NCI-H2171 treated with DMSO at 0.1 percent for 48 hours (cell line): ENCODE results near the gene SLK.

ENCODE experiments used
- DNase-seq: peaks from one replicate; lab custom pipeline; 2025; lab: John Stamatoyannopoulos, UW

Gene SLK

DNA sequence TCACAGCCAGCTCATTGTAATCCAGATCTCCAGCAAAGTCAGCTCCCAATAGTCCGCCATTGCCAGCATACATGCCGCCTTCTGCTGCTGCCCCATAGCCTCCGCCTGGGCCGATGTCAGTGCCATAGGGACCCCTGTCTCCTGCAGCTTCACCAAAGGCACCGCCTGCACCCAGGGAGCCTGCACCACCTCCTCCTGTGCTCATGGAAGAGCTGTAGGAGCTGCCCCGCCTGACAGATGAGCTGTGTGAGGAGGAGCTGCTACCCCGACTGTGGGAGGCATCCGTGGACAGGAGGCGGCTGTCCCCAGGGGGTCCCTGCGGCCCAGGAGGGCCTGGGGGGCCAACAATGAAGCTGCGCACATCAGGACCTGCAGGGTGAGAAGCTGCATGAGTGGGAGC is 67.0 kb downstream of the SLK start:
- no peak for DNase-seq

DNA sequence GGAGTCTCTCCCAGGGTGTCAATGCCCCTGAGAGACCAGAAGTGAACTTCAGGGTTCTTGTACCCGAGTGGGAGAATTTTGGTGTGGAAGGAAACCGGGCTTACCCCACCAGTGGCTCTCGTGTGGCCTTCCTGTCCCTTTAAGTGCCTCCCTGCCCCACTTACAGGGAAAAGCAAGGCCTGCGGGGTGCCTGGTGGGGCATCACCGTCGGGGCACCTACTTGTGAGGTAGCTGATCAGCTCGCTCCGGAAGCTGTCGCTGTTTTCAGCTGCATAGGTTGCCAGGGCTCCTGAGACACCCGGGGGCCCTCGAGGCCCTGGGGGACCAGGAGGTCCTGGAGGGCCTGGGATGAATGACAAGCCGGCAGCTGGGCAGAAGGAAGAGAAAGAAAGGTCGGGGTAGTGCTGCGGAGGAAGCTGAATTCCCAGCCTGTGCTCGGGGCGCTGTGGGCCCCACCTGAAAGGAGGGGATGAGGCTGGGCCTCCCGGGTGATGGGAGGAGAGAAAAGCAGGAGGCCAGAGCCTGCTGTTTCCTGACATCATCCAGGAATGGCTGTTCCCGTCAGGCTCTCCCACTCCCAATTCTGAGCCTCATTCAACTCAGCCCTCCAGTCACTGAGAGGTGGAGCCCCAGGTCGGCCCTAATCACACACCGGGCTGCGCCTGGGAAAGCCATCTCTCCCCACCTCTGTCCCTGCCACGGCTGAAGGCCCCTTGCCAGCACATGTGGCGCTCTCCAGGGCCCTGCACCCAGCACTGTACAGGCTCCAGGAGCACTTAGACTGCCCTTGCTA is 67.7 kb downstream of the SLK start:
- DNase-seq: no peak

DNA sequence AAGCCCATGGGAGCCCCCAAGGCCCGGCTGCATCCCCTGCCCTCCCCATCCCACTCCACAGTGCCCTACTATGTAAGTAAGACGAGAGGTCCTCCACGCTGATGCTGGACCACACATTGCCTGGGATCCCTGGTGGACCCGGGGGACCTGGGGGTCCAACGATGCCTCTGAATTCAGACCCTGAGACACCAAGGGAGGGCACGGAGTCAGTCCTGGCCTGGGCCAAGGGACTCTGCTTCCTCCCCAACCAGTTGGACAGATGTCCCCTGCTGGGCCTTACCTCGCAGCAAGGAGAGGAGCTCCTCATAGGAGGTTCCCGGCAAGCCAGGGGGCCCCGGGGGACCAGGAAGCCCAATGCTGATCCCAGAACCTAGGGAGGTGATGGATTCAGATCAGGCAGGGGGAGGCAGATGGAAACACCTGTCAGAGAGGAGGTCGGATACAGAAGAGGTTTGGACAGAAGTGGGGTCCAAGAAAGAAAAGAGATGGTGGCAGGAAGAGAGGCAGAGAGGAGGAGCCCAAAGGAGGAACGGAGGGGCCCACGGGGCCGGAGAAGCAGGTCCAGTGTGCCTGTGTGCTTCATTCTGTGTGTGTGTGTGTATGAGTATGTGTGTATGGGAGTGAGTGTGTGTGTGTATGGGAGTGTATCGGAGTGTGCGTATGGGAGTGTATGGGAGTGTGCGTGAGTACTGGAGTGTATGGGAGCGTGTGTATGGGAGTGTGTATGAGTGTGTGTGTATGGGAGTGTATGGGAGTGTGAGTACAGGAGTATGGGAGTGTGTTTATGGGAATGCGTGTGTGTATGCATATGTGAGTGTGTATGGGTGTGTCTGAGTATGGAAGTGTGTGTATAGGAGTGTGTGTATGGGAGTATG is 68.5 kb downstream of the SLK start:
- DNase-seq: no peak

DNA sequence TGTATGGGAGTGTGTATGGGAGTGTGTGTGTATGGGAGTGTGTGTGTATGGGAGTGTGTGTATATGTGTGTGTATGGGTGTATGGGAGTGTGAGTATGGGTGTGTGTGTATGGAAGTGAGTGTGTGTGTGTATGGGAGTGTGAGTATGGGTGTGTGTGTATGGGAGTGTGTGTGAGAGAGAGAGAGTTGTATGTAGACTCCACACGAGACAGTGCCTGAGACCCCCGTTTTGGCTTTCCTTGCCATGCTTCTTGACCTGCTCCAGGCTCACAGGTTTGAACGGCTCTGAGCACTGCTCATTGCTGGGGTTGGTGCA is 69.1 kb downstream of the SLK start:
- DNase-seq: no peak

DNA sequence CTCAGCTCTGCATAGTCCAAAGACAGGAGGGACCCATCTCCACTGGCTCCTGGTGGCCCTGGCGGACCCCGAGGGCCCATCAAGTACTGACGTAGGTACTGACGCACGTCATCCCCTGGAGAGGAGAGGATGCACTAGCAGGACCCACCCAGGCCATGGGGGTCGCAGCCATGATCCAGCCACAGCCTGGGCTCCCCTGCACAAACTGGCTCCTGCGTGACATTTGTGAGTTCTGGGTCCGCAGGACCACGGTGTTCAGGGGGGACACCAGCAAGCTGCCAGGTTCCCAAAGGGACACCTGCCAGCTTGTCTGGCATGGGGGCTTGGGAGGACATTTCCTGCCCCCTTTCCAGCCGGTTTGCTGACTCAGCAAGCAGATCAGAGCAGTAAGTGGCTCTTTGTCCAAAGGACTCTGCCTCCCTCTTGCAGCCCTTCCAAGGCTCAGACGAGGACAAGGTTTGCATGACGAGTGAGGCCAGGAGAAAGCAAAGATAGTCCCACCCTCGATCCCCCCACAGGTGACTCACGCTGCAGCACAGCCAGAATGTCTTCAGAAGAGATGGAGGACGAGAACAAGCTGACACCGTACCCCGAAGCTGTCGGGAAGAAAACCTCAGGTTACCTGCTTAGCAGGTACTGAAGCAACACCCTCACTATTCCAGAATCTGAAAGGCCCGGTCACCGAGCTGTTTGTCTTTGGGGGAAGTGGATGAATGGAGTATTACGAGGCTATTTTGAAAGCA is 69.7 kb downstream of the SLK start:
- DNase-seq: no peak

DNA sequence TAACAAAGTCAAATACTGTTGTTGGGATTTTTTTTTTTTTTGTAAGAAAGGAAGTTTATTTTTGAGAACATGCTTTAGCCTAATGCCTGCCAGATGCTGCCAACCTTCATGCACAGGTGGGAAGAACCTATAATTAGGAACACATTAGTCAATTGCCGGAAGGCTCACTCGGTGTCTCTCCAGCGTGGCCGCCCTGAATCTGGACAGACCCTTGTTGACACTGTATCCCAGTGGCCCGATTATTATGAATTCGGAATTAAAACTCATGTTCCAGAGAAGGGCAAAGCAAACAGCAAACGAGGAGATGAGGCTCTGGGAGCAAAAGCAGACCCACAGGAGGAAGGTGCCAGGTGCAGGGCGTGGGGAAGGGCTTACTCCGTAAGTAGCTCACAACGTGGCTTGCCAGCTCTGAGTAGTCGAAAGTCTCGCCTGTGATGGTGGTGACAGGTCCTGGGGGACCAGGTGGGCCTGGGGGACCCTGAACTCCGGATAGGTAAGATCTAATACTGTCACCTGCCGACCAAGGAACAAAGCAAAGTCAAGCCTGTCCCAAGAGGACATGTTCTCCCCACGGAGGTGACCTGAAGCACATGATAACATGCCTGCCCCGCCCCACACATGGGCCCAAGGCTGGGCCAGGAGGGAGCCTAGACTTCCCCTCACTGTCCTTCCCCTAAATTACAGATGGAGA is 70.5 kb downstream of the SLK start:
- peak; percentile 18 for DNase-seq

DNA sequence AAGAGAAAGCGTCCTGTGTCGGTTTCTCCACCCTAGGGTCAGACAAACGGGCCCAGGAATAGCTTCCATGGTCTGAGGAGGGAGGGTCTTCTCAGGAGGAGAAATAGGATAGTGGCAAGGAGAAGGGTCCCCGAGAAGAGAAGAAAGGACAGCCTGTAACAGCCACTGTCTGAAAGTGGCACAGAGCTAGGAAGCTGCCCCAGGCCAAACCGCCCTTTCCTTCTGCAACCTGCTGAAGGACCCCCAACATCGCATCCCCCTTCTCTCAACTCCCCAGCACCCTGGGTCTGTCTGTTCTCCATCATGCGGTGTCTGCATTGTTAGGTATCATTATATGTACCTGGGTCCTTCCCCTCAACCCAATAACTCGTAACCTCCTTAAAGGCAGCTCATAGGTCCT is 71.6 kb downstream of the SLK start:
- DNase-seq: no peak

DNA sequence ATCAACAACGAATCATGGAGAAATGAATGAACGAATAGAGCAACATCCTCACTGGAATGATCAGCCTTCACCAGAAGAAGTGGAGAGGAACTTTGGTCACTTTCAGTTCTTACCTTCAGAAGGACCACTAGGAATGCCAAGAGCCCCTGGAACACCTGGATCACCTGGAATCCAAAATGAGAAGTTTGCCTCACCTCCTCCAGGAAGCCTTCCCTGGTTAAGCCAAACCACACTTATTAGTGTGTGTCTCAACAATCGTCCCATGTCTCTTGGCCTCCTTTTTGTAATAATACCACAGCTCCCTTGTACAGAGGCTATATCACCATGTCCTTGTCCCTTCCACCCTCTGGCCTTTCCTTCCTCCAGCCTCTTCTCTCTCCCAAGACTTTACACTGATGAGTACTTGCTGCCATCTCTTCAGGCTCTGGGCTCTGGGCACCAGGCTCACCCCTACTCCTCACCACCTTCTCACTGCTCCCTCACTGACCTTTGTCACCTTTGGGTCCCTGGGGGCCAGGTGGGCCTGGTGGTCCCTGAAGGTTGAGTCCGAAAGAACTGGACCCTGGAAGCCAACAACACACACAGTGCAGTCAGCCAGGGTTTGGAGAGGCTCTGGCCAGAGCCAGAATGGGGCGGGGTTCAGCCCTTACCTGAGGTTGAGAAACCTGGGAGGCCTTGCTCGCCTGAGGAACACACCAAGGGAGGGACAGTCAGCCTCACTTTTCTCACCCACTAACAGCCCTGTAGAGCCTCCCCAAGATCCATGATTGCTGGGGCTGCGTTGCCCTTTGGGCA is 72.2 kb downstream of the SLK start:
- DNase-seq: no peak

DNA sequence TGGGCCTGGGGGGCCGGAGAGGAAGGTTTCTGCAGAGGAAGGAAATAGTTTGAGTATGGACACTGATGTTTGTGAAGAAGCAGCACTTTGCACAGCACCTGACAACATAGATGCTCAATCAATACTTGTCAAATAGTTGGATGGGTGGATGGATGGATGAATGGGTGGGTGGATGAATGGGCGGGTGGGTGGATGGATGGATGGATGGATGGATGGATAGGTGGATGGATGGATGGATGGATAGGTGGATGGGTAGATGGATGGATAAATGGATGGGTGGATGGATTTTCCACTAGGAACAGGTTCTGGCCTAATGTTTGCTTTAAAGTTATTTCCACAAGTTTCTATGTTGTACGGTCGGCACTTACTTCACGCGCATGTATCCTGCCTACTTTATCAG is 73.4 kb downstream of the SLK start:
- DNase-seq: no peak

DNA sequence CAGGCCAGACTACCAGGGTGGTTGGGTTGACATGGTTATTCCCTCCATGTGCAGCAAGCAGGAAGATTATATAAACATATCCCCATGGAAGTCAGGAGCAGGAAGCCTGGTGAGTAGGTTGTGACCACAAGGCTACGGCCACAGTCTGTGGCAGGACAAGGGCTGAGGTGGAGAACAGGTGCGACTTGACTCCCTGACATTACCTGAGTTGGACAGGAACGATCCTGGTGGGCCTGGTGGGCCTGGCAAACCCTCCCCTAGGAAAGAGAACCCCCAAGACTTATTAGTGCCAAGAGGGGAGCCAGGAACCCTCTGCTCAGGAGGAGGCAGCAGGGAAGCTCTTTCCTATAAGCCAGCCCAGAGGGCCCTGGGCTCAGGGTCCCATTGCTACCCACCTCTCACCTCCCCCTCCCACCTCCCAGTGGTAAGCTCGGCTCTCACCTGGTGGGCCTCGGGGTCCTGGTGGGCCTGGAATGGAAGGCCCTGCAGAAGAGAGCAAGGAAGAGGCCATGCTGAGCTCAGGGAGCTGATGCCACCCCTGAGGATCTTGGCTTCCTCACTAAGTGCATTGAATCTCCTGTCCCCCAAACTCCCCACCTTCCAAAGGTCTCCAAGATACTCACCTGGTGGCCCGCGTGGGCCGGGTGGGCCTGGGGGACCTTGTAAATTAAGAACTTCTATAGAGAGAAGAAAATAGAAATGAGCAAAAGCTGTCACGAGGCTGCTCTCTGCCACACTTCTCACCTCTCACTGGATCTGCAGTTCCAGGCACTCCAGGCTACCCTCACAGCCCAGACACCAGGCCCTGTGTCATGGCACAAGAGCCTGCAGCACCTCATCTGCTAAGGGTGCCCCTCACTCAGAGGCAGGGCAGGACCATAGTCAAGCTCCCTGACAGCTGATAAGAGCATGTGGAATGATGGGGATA is 74.2 kb downstream of the SLK start:
- no peak for DNase-seq

DNA sequence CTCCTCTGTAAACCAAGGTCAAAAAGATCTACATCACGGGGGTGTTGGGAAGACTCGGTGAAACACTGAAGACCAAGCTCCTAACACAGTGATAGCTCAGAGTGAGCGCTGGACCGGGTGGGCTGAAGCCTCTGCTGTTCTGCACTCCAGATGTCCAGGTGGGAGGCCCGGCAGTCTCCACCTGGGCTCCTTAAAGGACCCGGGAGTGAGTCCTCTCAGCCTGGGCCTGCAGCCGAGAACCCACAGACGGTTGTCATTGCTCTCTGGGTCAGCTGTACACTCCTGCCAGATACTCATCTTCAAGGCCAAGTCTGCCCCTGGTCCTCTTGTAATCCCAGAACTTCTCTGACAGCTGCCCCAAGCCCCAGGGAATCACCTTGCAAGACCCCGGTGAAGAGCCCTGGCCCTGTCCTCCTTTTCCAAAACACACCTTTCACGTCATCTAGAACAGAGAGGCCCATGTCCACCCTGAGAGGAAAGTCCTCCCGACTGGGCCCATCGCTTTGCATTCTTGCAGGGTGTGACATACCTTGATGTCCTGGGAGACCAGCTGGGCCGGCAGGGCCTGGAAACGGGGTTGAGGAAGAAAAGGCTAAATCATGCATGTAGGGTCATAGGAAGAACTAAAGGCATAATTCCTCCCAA is 75.1 kb downstream of the SLK start:
- DNase-seq: no peak

DNA sequence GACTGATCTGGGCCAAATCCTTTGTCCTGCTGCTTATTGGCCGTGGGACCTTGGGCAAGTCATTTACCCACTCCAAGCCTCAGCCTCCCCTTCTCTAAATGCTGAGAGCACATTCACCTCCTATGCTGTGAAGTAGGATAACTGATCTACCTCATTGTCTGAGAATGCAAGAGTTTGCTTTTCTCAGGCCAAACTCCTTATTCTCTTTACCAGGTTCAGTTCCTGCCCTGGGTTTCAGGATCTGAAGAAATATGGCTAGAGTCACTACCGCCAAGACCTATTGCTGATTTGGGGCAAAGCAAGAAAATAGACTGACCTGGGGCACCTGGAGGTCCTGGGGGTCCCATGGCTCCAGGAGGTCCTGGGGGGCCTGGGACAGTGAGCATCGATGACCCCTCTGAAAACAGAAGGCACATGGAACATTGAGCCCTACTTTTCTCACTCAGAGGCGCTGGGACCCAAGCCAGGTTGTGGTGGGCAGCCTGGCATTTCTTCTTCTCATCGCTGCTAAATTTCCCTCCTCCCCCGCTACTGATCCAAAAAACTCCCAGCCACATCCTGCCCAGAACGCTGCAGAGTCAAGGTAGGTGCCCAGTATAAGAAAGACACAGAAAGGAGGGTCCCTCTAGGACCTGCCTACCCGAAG is 76.4 kb downstream of the SLK start:
- no peak for DNase-seq

DNA sequence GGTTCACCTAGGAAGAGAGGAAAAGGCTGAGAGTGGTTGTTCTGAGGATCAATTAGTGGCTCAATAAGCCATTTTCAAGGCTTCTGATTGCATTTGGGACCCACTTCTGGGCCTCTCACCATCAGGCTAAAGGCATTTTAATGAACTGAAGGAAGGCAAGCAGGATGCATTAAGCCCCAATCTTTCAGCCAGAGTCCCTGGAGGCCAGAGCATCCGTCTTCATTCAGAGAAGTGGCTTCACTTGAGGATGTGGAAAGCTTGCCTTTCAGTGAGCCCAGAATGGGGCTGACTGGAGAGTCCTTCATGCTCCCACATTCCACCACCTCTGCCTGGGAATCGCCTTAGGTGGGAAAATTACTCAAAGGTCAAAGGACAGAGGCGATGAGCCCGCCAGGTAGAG is 76.9 kb downstream of the SLK start:
- DNase-seq: no peak

DNA sequence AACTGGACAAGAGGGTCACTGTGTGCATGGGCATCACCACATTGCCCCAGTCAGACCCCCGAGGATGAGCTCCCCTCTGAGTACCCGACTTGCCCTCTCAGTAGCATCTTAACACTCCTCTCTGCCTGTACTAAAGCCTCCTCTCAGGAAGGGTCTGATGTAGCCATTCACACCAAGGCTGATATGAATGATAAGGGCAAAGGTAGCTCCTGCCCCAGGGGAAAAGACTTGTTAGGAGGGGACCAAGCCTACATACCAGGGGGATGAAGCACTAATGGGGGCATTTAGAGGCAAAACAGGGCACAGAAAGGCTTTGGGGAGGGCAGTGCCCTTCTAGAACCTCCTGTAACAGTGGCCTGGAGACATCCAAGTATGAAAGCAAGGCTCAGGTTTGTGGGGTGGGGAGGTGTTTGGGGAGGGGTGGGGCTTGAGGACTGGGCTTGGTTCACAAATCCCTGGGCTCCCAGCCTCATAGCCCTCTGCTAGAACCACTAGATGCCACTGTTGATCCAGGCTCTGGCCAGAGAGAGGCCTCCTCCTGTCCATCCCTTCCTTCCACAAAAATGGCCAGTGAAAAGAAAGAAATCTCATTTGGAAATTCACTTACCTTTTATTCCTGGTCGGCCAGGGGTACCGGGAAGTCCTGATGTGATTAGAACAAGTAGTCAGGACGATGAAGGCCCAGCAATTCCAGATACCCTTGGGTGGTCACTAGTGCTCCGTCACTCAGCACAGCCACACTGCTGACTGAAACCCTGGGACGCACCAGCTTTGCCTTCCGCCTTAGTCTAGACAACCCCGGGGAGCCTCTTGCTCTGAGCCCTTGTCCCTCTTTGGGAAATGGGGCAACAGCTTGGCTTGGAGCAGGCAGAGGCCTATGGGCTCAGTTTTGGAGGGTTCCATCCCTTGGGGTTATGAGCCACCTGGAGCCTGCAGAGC is 78.5 kb downstream of the SLK start:
- no peak for DNase-seq

DNA sequence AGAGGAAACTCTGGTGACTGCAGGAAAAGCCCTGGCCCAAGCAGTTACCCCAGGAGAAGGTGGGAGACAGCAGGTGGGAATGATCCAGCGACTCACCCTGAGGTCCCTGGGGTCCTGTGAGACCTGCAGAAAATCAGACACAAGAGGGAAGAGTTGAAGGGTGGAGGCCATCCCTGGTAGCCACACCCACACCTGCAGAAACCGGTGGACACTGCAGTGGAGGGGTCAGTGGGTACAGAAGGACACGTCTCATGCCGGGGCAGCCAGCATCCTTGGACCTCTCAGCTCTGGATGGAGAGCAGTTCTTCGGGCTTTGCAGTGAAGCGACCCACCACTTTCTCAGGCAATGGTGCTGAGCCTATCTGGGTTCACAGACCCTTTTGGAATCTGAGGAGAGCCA is 79.7 kb downstream of the SLK start:
- DNase-seq: no peak

DNA sequence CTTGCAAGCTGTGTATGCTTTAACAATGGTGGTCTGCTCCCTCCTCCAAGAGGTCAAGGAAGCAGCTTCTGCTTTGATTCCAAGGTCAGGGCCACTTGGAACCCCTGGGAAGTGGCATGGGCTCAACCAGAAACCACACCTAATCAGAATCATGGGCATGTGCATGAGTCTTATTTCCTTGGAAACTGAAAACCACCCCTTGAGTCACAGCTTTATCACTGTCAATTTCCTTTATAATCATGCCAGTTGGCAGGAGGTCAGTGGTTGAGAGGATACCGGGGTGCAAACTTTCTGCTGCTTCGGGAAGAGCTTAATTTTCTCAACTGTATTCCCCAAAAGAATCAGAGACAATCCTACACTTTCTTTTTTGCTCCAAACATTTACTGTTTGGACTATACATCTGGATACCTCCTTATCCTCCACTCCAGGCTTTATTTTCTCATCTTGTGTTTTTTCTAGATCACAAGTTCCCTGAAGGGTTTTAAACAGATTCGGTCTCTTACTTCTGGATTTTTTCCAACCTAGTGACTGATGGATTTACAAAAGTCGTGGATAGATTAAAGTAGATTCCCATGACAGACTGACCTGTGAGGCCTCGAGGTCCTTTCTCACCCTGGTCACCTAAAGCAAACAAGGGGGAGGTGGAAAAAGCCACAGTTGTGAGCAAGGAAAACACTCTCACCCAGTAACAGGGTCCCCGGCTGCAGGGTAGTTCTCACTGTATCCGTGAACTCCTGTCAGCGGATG is 82.7 kb downstream of the SLK start:
- DNase-seq: no peak

DNA sequence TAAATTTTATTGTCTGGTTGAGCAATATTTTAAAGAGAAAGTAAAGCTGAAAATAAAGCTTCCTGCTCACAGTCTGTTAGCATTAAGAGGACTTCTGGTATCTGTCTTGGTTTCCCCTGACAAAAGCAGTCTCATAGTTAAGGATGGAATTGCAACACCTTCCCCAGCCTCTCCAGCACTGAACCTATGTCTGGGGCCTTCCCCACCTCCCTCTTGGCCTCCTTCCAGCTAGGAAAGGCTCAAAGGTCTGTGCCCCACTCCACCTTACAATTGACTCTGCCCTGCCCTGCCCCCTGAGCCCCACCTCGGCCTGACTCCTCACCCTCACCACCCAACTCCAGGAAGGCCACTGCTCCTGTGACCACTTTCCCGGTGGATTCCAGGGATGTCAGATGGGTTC is 85.5 kb downstream of the SLK start:
- DNase-seq: no peak
